ENCODE results near the gene EPN2.

EPN2 gene

GRCh38 chr17:19331134-19331533 is 94.0 kb downstream of the EPN2 start:
- no peak for DNase-seq (ENCODE audit: low read depth in 2 of 2)

GRCh38 chr17:19331543-19332245 is 94.5 kb downstream of the EPN2 start:
- DNase-seq (ENCODE audit: low read depth in 2 of 2): no peak

- no peak for DNase-seq (ENCODE audit: low read depth in 2 of 2)
Observed at GRCh38 chr17:19332371-19333131, 95.4 kb downstream of the EPN2 start.

GRCh38 chr17:19333132-19333440 is 95.9 kb downstream of the EPN2 start:
- DNase-seq (ENCODE audit: low read depth in 2 of 2): no peak

GRCh38 chr17:19333736-19334290 is 96.6 kb downstream of the EPN2 start:
- no peak for DNase-seq (ENCODE audit: low read depth in 2 of 2)

GRCh38 chr17:19334331-19334730 is 97.2 kb downstream of the EPN2 start:
- no peak for DNase-seq (ENCODE audit: low read depth in 2 of 2)

GRCh38 chr17:19335951-19336631 is 98.9 kb downstream of the EPN2 start:
- no peak for DNase-seq (ENCODE audit: low read depth in 2 of 2)

GRCh38 chr17:19336938-19337711 is 100.0 kb downstream of the EPN2 start:
- DNase-seq (ENCODE audit: low read depth in 2 of 2): no peak

GRCh38 chr17:19337712-19338023 is 100.5 kb downstream of the EPN2 start:
- no peak for DNase-seq (ENCODE audit: low read depth in 2 of 2)

GRCh38 chr17:19338031-19338990 is 101.1 kb downstream of the EPN2 start:
- peak; percentile 9 to 41 for DNase-seq (ENCODE audit: low read depth in 2 of 2)

- no peak for DNase-seq (ENCODE audit: low read depth in 2 of 2)
Observed at GRCh38 chr17:19339341-19339815, 102.2 kb downstream of the EPN2 start.

GRCh38 chr17:19341211-19341631 is 104.1 kb downstream of the EPN2 start:
- DNase-seq (ENCODE audit: low read depth in 2 of 2): no peak

- no peak for DNase-seq (ENCODE audit: low read depth in 2 of 2)
Observed at GRCh38 chr17:19341641-19342610, 104.8 kb downstream of the EPN2 start.

GRCh38 chr17:19342611-19343255 is 105.6 kb downstream of the EPN2 start:
- no peak for DNase-seq (ENCODE audit: low read depth in 2 of 2)

GRCh38 chr17:19343256-19343630 is 106.1 kb downstream of the EPN2 start:
- no peak for DNase-seq (ENCODE audit: low read depth in 2 of 2)

- no peak for DNase-seq (ENCODE audit: low read depth in 2 of 2)
Observed at GRCh38 chr17:19343671-19344151, 106.5 kb downstream of the EPN2 start.

- DNase-seq (ENCODE audit: low read depth in 2 of 2): no peak
Observed at GRCh38 chr17:19344311-19345066, 107.3 kb downstream of the EPN2 start.

GRCh38 chr17:19345067-19345460 is 107.9 kb downstream of the EPN2 start:
- DNase-seq (ENCODE audit: low read depth in 2 of 2): no peak

Data from stimulated activated CD8-positive, alpha-beta memory T cell treated with anti-CD3 and anti-CD28 coated beads, Interleukin-7, amount 100 ng/mL, for 4 hours (primary cell).